Measurements from ENCODE around the gene CD3E. TPM values are rescaled to one million over a fixed set of nuclear protein-coding genes. Genes with fewer than 3 reads are reported as not detected.

The CD3E gene
- total RNA-seq, 3 donors from 2014 or later (not counting 1 experiment from before 2014, with no cell fraction given) = 31.6 to 322 (median 155) TPM

GRCh38 chr11:118310271-118310670 is 5.7 kb downstream of the CD3E start:
- Mint-ChIP-seq H3K4me3 (no peak overlapping the region), H3K36me3 (no peaks in the 10 kb centered on the region), H3K9me3 (no peaks in the 10 kb centered on the region), H3K27ac (peak overlapping the region in 1 of 2 donors; percentile 88), H3K27me3 (ENCODE audit: low read depth in 2 of 2) (no peaks in the 10 kb centered on the region), H3K4me1 (peaks cover 60 to 83% of the 10 kb centered on the region in 2 donors)
- Histone ChIP-seq H3K4me3 (ENCODE audit: low read length) (no peak overlapping the region), H3K36me3 (ENCODE audit: control insufficient read depth, insufficient read depth, low read length) (peaks cover 56% of the 10 kb centered on the region), H3K27me3 (ENCODE audit: control insufficient read depth, insufficient read depth, low read length) (no peaks in the 10 kb centered on the region), H3K27ac (ENCODE audit: low read length) (no peak overlapping the region), H3K4me1 (ENCODE audit: control insufficient read depth, insufficient read depth, low read length) (peaks cover 55% of the 10 kb centered on the region), H3K9me3 (ENCODE audit: control insufficient read depth, insufficient read depth, low read length) (no peaks in the 10 kb centered on the region)
- no peak for TF ChIP-seq CTCF (IDR thresholded peaks at IDR 0.05)
- DNase-seq = no peak
- intact Hi-C loops (cut with micrococcal nuclease) = no loop called here
- ATAC-seq = no peak
- WGBS (ENCODE audit: insufficient coverage) = 98% methylated on average over 3 of the region's 3 CpGs

GRCh38 chr11:118310781-118311485 is 6.4 kb downstream of the CD3E start:
- intact Hi-C loops (cut with micrococcal nuclease) = no loop called here
- no peak for ATAC-seq
- H3K4me3 Mint-ChIP-seq = no peak overlapping the region
- Histone ChIP-seq H3K27ac (ENCODE audit: low read length) (no peak overlapping the region), H3K4me3 (ENCODE audit: low read length) (no peak overlapping the region), H3K4me1 (ENCODE audit: control insufficient read depth, insufficient read depth, low read length) (peaks cover 57% of the 10 kb centered on the region), H3K36me3 (ENCODE audit: control insufficient read depth, insufficient read depth, low read length) (peaks cover 56% of the 10 kb centered on the region), H3K9me3 (ENCODE audit: control insufficient read depth, insufficient read depth, low read length) (no peaks in the 10 kb centered on the region), H3K27me3 (ENCODE audit: control insufficient read depth, insufficient read depth, low read length) (no peaks in the 10 kb centered on the region)
- H3K36me3 Mint-ChIP-seq = no peaks in the 10 kb centered on the region
- no peaks in the 10 kb centered on the region for H3K9me3 Mint-ChIP-seq
- no peaks in the 10 kb centered on the region for H3K27me3 Mint-ChIP-seq (ENCODE audit: low read depth in 2 of 2)
- 83% methylated on average over 1 of the region's 3 CpGs for WGBS (ENCODE audit: insufficient coverage)
- no peak for DNase-seq
- H3K27ac Mint-ChIP-seq = peak overlapping the region; percentile 15 to 88
- no peak for TF ChIP-seq CTCF (IDR thresholded peaks at IDR 0.05)
- H3K4me1 Mint-ChIP-seq = peaks cover 60 to 84% of the 10 kb centered on the region in 2 donors

- Histone ChIP-seq H3K4me1 (ENCODE audit: control insufficient read depth, insufficient read depth, low read length) (peaks cover 57% of the 10 kb centered on the region), H3K4me3 (ENCODE audit: low read length) (no peak overlapping the region), H3K27me3 (ENCODE audit: control insufficient read depth, insufficient read depth, low read length) (no peaks in the 10 kb centered on the region), H3K36me3 (ENCODE audit: control insufficient read depth, insufficient read depth, low read length) (peaks cover 56% of the 10 kb centered on the region), H3K9me3 (ENCODE audit: control insufficient read depth, insufficient read depth, low read length) (no peaks in the 10 kb centered on the region), H3K27ac (ENCODE audit: low read length) (no peak overlapping the region)
- no peaks in the 10 kb centered on the region for H3K27me3 Mint-ChIP-seq (ENCODE audit: low read depth in 2 of 2)
- DNase-seq = peak in 1 of 2 donors; percentile 55
- H3K36me3 Mint-ChIP-seq = no peaks in the 10 kb centered on the region
- no peaks in the 10 kb centered on the region for H3K9me3 Mint-ChIP-seq
- no peak for TF ChIP-seq CTCF (IDR thresholded peaks at IDR 0.05)
- H3K27ac Mint-ChIP-seq = peak overlapping the region; percentile 15 to 88
- 80% methylated on average over 3 of the region's 4 CpGs for WGBS (ENCODE audit: insufficient coverage)
- peaks cover 62 to 85% of the 10 kb centered on the region in 2 donors for H3K4me1 Mint-ChIP-seq
- intact Hi-C loops (cut with micrococcal nuclease) = no loop called here
- H3K4me3 Mint-ChIP-seq = no peak overlapping the region
- no peak for ATAC-seq
Measured at GRCh38 chr11:118311518-118311917, 7.0 kb downstream of the CD3E start.

- DNase-seq = no peak
- H3K27me3 Mint-ChIP-seq (ENCODE audit: low read depth in 2 of 2) = no peaks in the 10 kb centered on the region
Measured at GRCh38 chr11:118312328-118312727, 7.8 kb downstream of the CD3E start.

More at GRCh38 chr11:118312328-118312727, 7.8 kb downstream of the CD3E start:
- Mint-ChIP-seq H3K36me3 (no peaks in the 10 kb centered on the region), H3K4me3 (no peak overlapping the region), H3K4me1 (peaks cover 62 to 85% of the 10 kb centered on the region in 2 donors), H3K27ac (peak overlapping the region; percentile 15 to 88), H3K9me3 (no peaks in the 10 kb centered on the region)
- Histone ChIP-seq H3K27ac (ENCODE audit: low read length) (no peak overlapping the region), H3K27me3 (ENCODE audit: control insufficient read depth, insufficient read depth, low read length) (no peaks in the 10 kb centered on the region), H3K9me3 (ENCODE audit: control insufficient read depth, insufficient read depth, low read length) (no peaks in the 10 kb centered on the region), H3K36me3 (ENCODE audit: control insufficient read depth, insufficient read depth, low read length) (peaks cover 53% of the 10 kb centered on the region), H3K4me1 (ENCODE audit: control insufficient read depth, insufficient read depth, low read length) (peaks cover 57% of the 10 kb centered on the region), H3K4me3 (ENCODE audit: low read length) (no peak overlapping the region)
- intact Hi-C loops (cut with micrococcal nuclease) = no loop called here
- 96% methylated on average over 2 of the region's 2 CpGs for WGBS (ENCODE audit: insufficient coverage)
- no peak for ATAC-seq
- TF ChIP-seq CTCF (IDR thresholded peaks at IDR 0.05) = no peak
